Measurements from ENCODE around the gene LZTS2.

- TF ChIP-seq GATA3 (IDR thresholded peaks at IDR 0.05; ENCODE audit: low read depth, low read length), result no peak
- no peak for TF ChIP-seq GATA2 (IDR thresholded peaks at IDR 0.05; ENCODE audit: low read depth, low read length)
These were observed 54.7 kb downstream of the LZTS2 start for GRCh38 chr10:101054351-101054750.

Measured in SH-SY5Y (cell line).